Type B pancreatic cell (in vitro differentiated cells): Measurements from ENCODE around the gene ADPRM. TPM values are rescaled to one million over a fixed set of nuclear protein-coding genes. Genes with fewer than 3 reads are reported as not detected.

Experiments used
- DNase-seq: peaks from one replicate; pipeline ENCODE4 v3.0.0; 2021; ENCODE audit warnings: mixed read lengths; ENCODE audit not compliant: unreplicated experiment; ENCODE audit errors: extremely low spot score
- H3K27ac Mint-ChIP-seq: 2 replicates; pipeline ENCODE4 v1.8.0; 2021; ENCODE audit warnings: mild to moderate bottlenecking, mixed read lengths
- H3K27me3 Mint-ChIP-seq: 2 replicates; pipeline ENCODE4 v1.8.0; 2021; ENCODE audit warnings: mixed read lengths
- H3K36me3 Mint-ChIP-seq: 2 replicates; pipeline ENCODE4 v1.8.0; 2021; ENCODE audit warnings: mixed read lengths
- H3K4me1 Mint-ChIP-seq: one replicate; pipeline ENCODE4 v1.8.0; 2021; ENCODE audit warnings: mixed read lengths; ENCODE audit not compliant: unreplicated experiment
- H3K4me3 Mint-ChIP-seq: 2 replicates; pipeline ENCODE4 v1.8.0; 2021; ENCODE audit warnings: mild to moderate bottlenecking, mixed read lengths
- H3K9me3 Mint-ChIP-seq: 2 replicates; pipeline ENCODE4 v1.8.0; 2021; ENCODE audit warnings: mixed read lengths
- total RNA-seq: library from RNA; stranded (reverse); gene quantifications from 2 replicates; pipeline ENCODE4 v1.2.1, GENCODE V29; 2021; ENCODE audit warnings: low replicate concordance
- TF ChIP-seq, protein P1 (sequence below): fragments of 200-600 bp; sonication (generic); conservative IDR thresholded peaks from 2 replicates; pipeline ENCODE4 v1.5.0; 2021; ENCODE audit warnings: antibody characterized with exemption, mild to moderate bottlenecking

The ADPRM gene
- total RNA-seq, 1 donor from 2014 or later = 9.7 TPM

- Mint-ChIP-seq H3K27me3 (no peaks in the 10 kb centered on the region), H3K36me3 (no peaks in the 10 kb centered on the region), H3K27ac (no peak overlapping the region), H3K9me3 (no peaks in the 10 kb centered on the region), H3K4me3 (no peak overlapping the region), H3K4me1 (no peaks in the 10 kb centered on the region)
- DNase-seq = no peak
- TF ChIP-seq, protein P1, sequence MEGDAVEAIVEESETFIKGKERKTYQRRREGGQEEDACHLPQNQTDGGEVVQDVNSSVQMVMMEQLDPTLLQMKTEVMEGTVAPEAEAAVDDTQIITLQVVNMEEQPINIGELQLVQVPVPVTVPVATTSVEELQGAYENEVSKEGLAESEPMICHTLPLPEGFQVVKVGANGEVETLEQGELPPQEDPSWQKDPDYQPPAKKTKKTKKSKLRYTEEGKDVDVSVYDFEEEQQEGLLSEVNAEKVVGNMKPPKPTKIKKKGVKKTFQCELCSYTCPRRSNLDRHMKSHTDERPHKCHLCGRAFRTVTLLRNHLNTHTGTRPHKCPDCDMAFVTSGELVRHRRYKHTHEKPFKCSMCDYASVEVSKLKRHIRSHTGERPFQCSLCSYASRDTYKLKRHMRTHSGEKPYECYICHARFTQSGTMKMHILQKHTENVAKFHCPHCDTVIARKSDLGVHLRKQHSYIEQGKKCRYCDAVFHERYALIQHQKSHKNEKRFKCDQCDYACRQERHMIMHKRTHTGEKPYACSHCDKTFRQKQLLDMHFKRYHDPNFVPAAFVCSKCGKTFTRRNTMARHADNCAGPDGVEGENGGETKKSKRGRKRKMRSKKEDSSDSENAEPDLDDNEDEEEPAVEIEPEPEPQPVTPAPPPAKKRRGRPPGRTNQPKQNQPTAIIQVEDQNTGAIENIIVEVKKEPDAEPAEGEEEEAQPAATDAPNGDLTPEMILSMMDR = no peak
Observed at GRCh38 chr17:10663231-10663630, 34.2 kb upstream of the ADPRM start.

DNA sequence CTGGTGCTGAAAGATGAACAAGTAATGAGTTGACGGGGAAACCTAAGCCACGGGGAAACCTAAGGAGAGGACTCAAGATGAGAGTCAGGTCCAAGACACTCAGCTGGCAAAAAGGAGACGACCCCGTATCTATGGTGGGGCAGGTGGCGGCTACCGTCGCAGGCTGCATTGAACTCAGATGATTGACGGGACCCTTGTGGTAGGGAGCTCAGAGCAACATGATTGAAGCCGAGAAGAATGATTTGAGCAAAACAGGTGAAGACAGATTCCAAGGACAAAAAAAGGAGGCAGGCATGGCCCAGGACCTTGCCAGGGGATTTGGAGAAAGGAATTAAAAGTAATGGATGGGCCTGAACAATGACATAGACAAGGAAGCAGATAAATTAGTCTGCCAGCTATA is 32.8 kb upstream of the ADPRM start:
- no peaks in the 10 kb centered on the region for H3K36me3 Mint-ChIP-seq
- H3K27ac Mint-ChIP-seq = no peak overlapping the region
- no peak for DNase-seq
- no peaks in the 10 kb centered on the region for H3K4me1 Mint-ChIP-seq
- H3K4me3 Mint-ChIP-seq = no peak overlapping the region
- H3K9me3 Mint-ChIP-seq = no peaks in the 10 kb centered on the region
- TF ChIP-seq, protein P1 = no peak
- no peaks in the 10 kb centered on the region for H3K27me3 Mint-ChIP-seq

GRCh38 chr17:10666906-10667305 is 30.5 kb upstream of the ADPRM start:
- H3K27me3 Mint-ChIP-seq = no peaks in the 10 kb centered on the region
- no peaks in the 10 kb centered on the region for H3K9me3 Mint-ChIP-seq
- TF ChIP-seq, protein P1 = no peak
- H3K4me1 Mint-ChIP-seq = no peaks in the 10 kb centered on the region
- no peak overlapping the region for H3K27ac Mint-ChIP-seq
- no peak overlapping the region for H3K4me3 Mint-ChIP-seq
- no peaks in the 10 kb centered on the region for H3K36me3 Mint-ChIP-seq
- DNase-seq = no peak

DNA sequence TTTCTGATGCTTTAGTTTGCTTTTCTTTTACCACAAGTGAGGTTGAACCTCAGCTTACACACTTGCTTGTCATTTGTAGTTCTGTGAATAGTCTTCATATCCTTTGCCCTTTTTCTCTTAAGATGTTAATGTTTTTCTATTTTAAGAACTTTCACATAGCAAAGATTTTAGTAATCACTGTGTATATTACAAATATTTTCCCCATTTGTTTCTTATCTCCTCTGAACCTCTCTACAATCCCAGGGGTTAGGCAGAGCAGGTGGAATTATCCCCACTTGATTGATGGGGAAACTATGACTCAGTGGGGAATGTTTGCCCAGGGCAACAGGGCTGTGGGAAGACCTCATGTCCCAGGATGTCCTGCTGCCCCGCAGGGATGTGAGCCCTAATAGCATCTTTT is 28.6 kb upstream of the ADPRM start:
- Mint-ChIP-seq H3K4me3 (no peak overlapping the region), H3K27ac (no peak overlapping the region), H3K4me1 (no peaks in the 10 kb centered on the region), H3K36me3 (peaks cover 4% of the 10 kb centered on the region), H3K27me3 (no peaks in the 10 kb centered on the region), H3K9me3 (no peaks in the 10 kb centered on the region)
- DNase-seq = no peak
- TF ChIP-seq, protein P1 = no peak

GRCh38 chr17:10673312-10673711 is 24.1 kb upstream of the ADPRM start:
- H3K27me3 Mint-ChIP-seq = no peaks in the 10 kb centered on the region
- no peak for DNase-seq
- TF ChIP-seq, protein P1 = no peak
- no peaks in the 10 kb centered on the region for H3K9me3 Mint-ChIP-seq
- no peak overlapping the region for H3K4me3 Mint-ChIP-seq
- no peak overlapping the region for H3K27ac Mint-ChIP-seq
- H3K36me3 Mint-ChIP-seq = peaks cover 16% of the 10 kb centered on the region
- H3K4me1 Mint-ChIP-seq = no peaks in the 10 kb centered on the region

- no peak for DNase-seq
- Mint-ChIP-seq H3K4me1 (no peaks in the 10 kb centered on the region), H3K36me3 (peaks cover 16% of the 10 kb centered on the region), H3K4me3 (no peak overlapping the region), H3K9me3 (no peaks in the 10 kb centered on the region), H3K27me3 (no peaks in the 10 kb centered on the region), H3K27ac (no peak overlapping the region)
- TF ChIP-seq, protein P1 = no peak
Observed at GRCh38 chr17:10674704-10675103, 22.7 kb upstream of the ADPRM start.
